H9 (cell line): ENCODE measurements around the gene C14orf132. TPM values are rescaled to one million over a fixed set of nuclear protein-coding genes. Genes with fewer than 3 reads are reported as not detected.

Source experiments
- DNase-seq: peaks from one replicate; pipeline ENCODE4 v3.0.0-alpha.2; 2017
- H2AFZ ChIP-seq: one replicate; pipeline ENCODE4 v1.6.1; 2013; ENCODE audit warnings: mild to moderate bottlenecking, low read length, control low read depth, moderate library complexity
- H2AK5ac ChIP-seq: 2 replicates; pipeline ENCODE4 v1.6.1; 2013; ENCODE audit warnings: low read length, control low read depth, mixed read lengths; ENCODE audit not compliant: insufficient read length
- H2BK120ac ChIP-seq: one replicate; pipeline ENCODE4 v1.6.1; 2013; ENCODE audit warnings: low read depth, mild to moderate bottlenecking, low read length, control low read depth, inconsistent platforms; ENCODE audit not compliant: poor library complexity, severe bottlenecking
- H2BK12ac ChIP-seq: 2 replicates; pipeline ENCODE4 v1.6.1; 2013; ENCODE audit warnings: low read length, control low read depth, mixed read lengths, low read depth; ENCODE audit not compliant: insufficient read length
- H2BK15ac ChIP-seq: 2 replicates; pipeline ENCODE4 v1.6.1; 2013; ENCODE audit warnings: low read depth, low read length, control low read depth
- H2BK20ac ChIP-seq: one replicate; pipeline ENCODE4 v1.6.1; 2013; ENCODE audit warnings: low read depth, mild to moderate bottlenecking, low read length, control low read depth, inconsistent platforms; ENCODE audit not compliant: poor library complexity, severe bottlenecking
- H2BK5ac ChIP-seq: 2 replicates; pipeline ENCODE4 v1.6.1; 2013; ENCODE audit warnings: low read length, control low read depth, mixed read lengths; ENCODE audit not compliant: insufficient read length
- H3K14ac ChIP-seq: 2 replicates; pipeline ENCODE4 v1.6.1; 2013; ENCODE audit warnings: low read length, control low read depth; ENCODE audit not compliant: insufficient read depth
- H3K18ac ChIP-seq: 2 replicates; pipeline ENCODE4 v1.6.1; 2013; ENCODE audit warnings: low read depth, mild to moderate bottlenecking, mixed read lengths, low read length, control low read depth; ENCODE audit not compliant: insufficient read length
- H3K23ac ChIP-seq: 2 replicates; pipeline ENCODE4 v1.6.1; 2013; ENCODE audit warnings: low read length, control low read depth, mixed read lengths, low read depth; ENCODE audit not compliant: insufficient read length
- H3K23me2 ChIP-seq: 2 replicates; pipeline ENCODE4 v1.6.1; 2013; ENCODE audit warnings: low read depth, mild to moderate bottlenecking, mixed read lengths, low read length, control low read depth; ENCODE audit not compliant: insufficient read length, poor library complexity, severe bottlenecking
- H3K27ac ChIP-seq: 2 replicates; pipeline ENCODE4 v1.5.1; 2013; ENCODE audit warnings: low read length, control low read depth, mixed read lengths, low read depth; ENCODE audit not compliant: insufficient read length
- H3K27me3 ChIP-seq: 2 replicates; pipeline ENCODE4 v1.6.1; 2013; ENCODE audit warnings: low read length, control low read depth, inconsistent platforms; ENCODE audit not compliant: insufficient read depth
- H3K4ac ChIP-seq: 2 replicates; pipeline ENCODE4 v1.6.1; 2013; ENCODE audit warnings: low read depth, mild to moderate bottlenecking, control low read depth, inconsistent platforms, low read length, moderate library complexity
- H3K4me1 ChIP-seq: 2 replicates; pipeline ENCODE4 v1.6.1; 2013; ENCODE audit warnings: low read length, control low read depth, inconsistent platforms; ENCODE audit not compliant: insufficient read depth
- H3K4me2 ChIP-seq: 2 replicates; pipeline ENCODE4 v1.6.1; 2013; ENCODE audit warnings: low read length, control low read depth, mixed read lengths; ENCODE audit not compliant: insufficient read length, insufficient read depth
- H3K56ac ChIP-seq: 2 replicates; pipeline ENCODE4 v1.6.1; 2013; ENCODE audit warnings: low read depth, mild to moderate bottlenecking, mixed read lengths, low read length, control low read depth; ENCODE audit not compliant: insufficient read length
- H3K79me1 ChIP-seq: 2 replicates; pipeline ENCODE4 v1.6.1; 2013; ENCODE audit warnings: low read depth, mild to moderate bottlenecking, moderate library complexity, low read length, control low read depth, inconsistent platforms; ENCODE audit not compliant: insufficient read depth, poor library complexity, severe bottlenecking
- H3K79me2 ChIP-seq: 2 replicates; pipeline ENCODE4 v1.6.1; 2013; ENCODE audit warnings: low read length, control low read depth, inconsistent platforms; ENCODE audit not compliant: insufficient read depth
- H3K9ac ChIP-seq: 2 replicates; pipeline ENCODE4 v1.6.1; 2013; ENCODE audit warnings: low read length, control low read depth, mixed read lengths; ENCODE audit not compliant: insufficient read length; ENCODE audit errors: extremely low read depth
- H3K9me3 ChIP-seq: one replicate; pipeline ENCODE4 v1.6.1; 2013; ENCODE audit warnings: low read depth, low read length, inconsistent platforms; ENCODE audit not compliant: control insufficient read depth
- H3T11ph ChIP-seq: one replicate; pipeline ENCODE4 v1.6.1; 2013; ENCODE audit warnings: mild to moderate bottlenecking, low read length, control low read depth, inconsistent platforms
- H4K20me1 ChIP-seq: one replicate; pipeline ENCODE4 v1.6.1; 2013; ENCODE audit not compliant: control insufficient read depth, insufficient read length, insufficient read depth
- H4K5ac ChIP-seq: 2 replicates; pipeline ENCODE4 v1.6.1; 2013; ENCODE audit warnings: low read depth, mild to moderate bottlenecking, mixed read lengths, low read length, control low read depth; ENCODE audit not compliant: insufficient read length
- H4K8ac ChIP-seq: replicated peaks from 2 replicates; pipeline ENCODE4 v1.6.1; 2013; ENCODE audit warnings: low read length, control low read depth, mixed read lengths, low read depth; ENCODE audit not compliant: insufficient read length
- H4K91ac ChIP-seq: 2 replicates; pipeline ENCODE4 v1.6.1; 2013; ENCODE audit warnings: low read depth, mild to moderate bottlenecking, moderate library complexity, mixed read lengths, low read length, control low read depth; ENCODE audit not compliant: insufficient read length
- H3K27ac Mint-ChIP-seq, 3 experiments: 2 replicates in 2 of 3; 3 replicates in 1 of 3; pipeline ENCODE4 v1.8.0; 2020 to 2021; ENCODE audit warnings: mixed read lengths in 3 of 3, mild to moderate bottlenecking in 1 of 3, moderate library complexity in 1 of 3
- H3K27me3 Mint-ChIP-seq: 2 replicates; pipeline ENCODE4 v1.8.0; 2021; ENCODE audit warnings: low read depth, mild to moderate bottlenecking, moderate library complexity, mixed read lengths
- H3K36me3 Mint-ChIP-seq, 3 experiments: 2 replicates in 2 of 3; 3 replicates in 1 of 3; pipeline ENCODE4 v1.8.0; 2020 to 2021; ENCODE audit warnings: low read depth in 3 of 3, mixed read lengths in 3 of 3; ENCODE audit not compliant: insufficient read depth in 1 of 3
- H3K4me1 Mint-ChIP-seq, 2 experiments: 2 replicates each; pipeline ENCODE4 v1.8.0; 2020; ENCODE audit warnings: mixed read lengths in 2 of 2
- H3K4me3 Mint-ChIP-seq, 2 experiments: 2 replicates in 1 of 2; 3 replicates in 1 of 2; pipeline ENCODE4 v1.8.0; 2020 to 2021; ENCODE audit warnings: mild to moderate bottlenecking in 2 of 2, mixed read lengths in 2 of 2, moderate library complexity in 1 of 2
- H3K9me3 Mint-ChIP-seq, 2 experiments: 2 replicates in 1 of 2; 3 replicates in 1 of 2; pipeline ENCODE4 v1.8.0; 2020; ENCODE audit warnings: mild to moderate bottlenecking in 2 of 2, mixed read lengths in 2 of 2, moderate library complexity in 1 of 2
- CTCF ChIP-seq: fragments of 200-600 bp; sonication (generic); conservative IDR thresholded peaks from 3 replicates; pipeline ENCODE4 v1.8.0; 2021; ENCODE audit warnings: antibody characterized with exemption, mild to moderate bottlenecking
- WGBS: extraction: QIAGEN DNeasy Blood & Tissue Kit; methylation state at CpG from one replicate; pipeline ENCODE4 v1.1.7; 2013; ENCODE audit warnings: missing lambda C conversion rate, low lambda C conversion rate, mixed read lengths; ENCODE audit not compliant: insufficient read length; ENCODE audit errors: extremely low coverage; 5-methylcytosine and 5-hydroxymethylcytosine counted together
- total RNA-seq: library from RNA; stranded (reverse); gene quantifications from 2 replicates; pipeline ENCODE4 v1.2.1, GENCODE V29; 2021

The C14orf132 gene
- total RNA-seq, 1 experiment from 2014 or later, result 5.7 TPM

- no CpG with 5 or more reads among the region's 5 CpGs for WGBS
- Histone ChIP-seq H3K9ac (no peak overlapping the region), H2BK12ac (no peak overlapping the region), H3K4me1 (no peaks in the 10 kb centered on the region), H2AFZ (no peak overlapping the region), H2BK120ac (no peak overlapping the region), H3K79me1 (no peaks in the 10 kb centered on the region), H3K4me2 (no peak overlapping the region), H2BK15ac (no peak overlapping the region), H3K9me3 (no peaks in the 10 kb centered on the region), H3K27me3 (no peaks in the 10 kb centered on the region), H4K8ac (no peak overlapping the region), H2AK5ac (no peak overlapping the region), H3K4ac (no peak overlapping the region), H2BK5ac (no peak overlapping the region), H3K56ac (no peak overlapping the region), H4K20me1 (no peaks in the 10 kb centered on the region), H4K91ac (no peak overlapping the region), H2BK20ac (no peak overlapping the region), H3T11ph (no peak overlapping the region), H3K79me2 (no peaks in the 10 kb centered on the region), H3K27ac (no peak overlapping the region), H3K14ac (no peak overlapping the region), H3K23ac (no peak overlapping the region), H3K18ac (no peak overlapping the region), H3K23me2 (no peaks in the 10 kb centered on the region), H4K5ac (no peak overlapping the region)
- H3K36me3 Mint-ChIP-seq, result peaks cover 0 to 9% (median under 1%) of the 10 kb centered on the region in 3 experiments; a peak in 3 of 7 replicates
- no peak overlapping the region for H3K4me3 Mint-ChIP-seq
- no peaks in the 10 kb centered on the region for H3K9me3 Mint-ChIP-seq
- no peak overlapping the region for H3K27ac Mint-ChIP-seq
- H3K4me1 Mint-ChIP-seq, result peaks cover 2 to 18% of the 10 kb centered on the region in 2 experiments
- no peaks in the 10 kb centered on the region for H3K27me3 Mint-ChIP-seq
- DNase-seq, result no peak
- TF ChIP-seq CTCF, result no peak
Measured at GRCh38 chr14:96053248-96053599, 14.1 kb downstream of the C14orf132 start.
